GM03348 (cell line): ENCODE measurements around the gene XRCC5.
"Not testable (repeated sequence)": the region's sequence is repeated elsewhere in the genome, so short reads cannot be mapped to it uniquely, and the experiment has no call there.

ENCODE experiments used
- DNase-seq: peaks from one replicate; pipeline ENCODE4 v3.0.0; 2012; ENCODE audit warnings: low spot score

Gene XRCC5

GRCh38 chr2:216201692-216202306, 92.7 kb downstream of the XRCC5 start:
- DNase-seq = no peak

- DNase-seq = no peak
Measured at GRCh38 chr2:216202626-216203250, 93.6 kb downstream of the XRCC5 start.

GRCh38 chr2:216205486-216205885, 96.3 kb downstream of the XRCC5 start:
- no peak for DNase-seq

GRCh38 chr2:216206041-216206703, 97.0 kb downstream of the XRCC5 start:
- no peak for DNase-seq

GRCh38 chr2:216206821-216207220, 97.7 kb downstream of the XRCC5 start:
- no peak for DNase-seq

- not testable (repeated sequence) for DNase-seq
Measured at GRCh38 chr2:216208661-216209060, 99.5 kb downstream of the XRCC5 start.

GRCh38 chr2:216210701-216211540, 101.8 kb downstream of the XRCC5 start:
- DNase-seq = peak; percentile 56

- no peak for DNase-seq
Measured at GRCh38 chr2:216211614-216212145, 102.5 kb downstream of the XRCC5 start.

- no peak for DNase-seq
Measured at GRCh38 chr2:216214768-216215167, 105.6 kb downstream of the XRCC5 start.

GRCh38 chr2:216215658-216216390, 106.7 kb downstream of the XRCC5 start:
- DNase-seq = no peak

GRCh38 chr2:216216951-216217903, 108.1 kb downstream of the XRCC5 start:
- peak; percentile 59 for DNase-seq

- no peak for DNase-seq
Measured at GRCh38 chr2:216217904-216218260, 108.7 kb downstream of the XRCC5 start.

GRCh38 chr2:216219861-216220260, 110.7 kb downstream of the XRCC5 start:
- DNase-seq = no peak

- DNase-seq = no peak
Measured at GRCh38 chr2:216220976-216221375, 111.8 kb downstream of the XRCC5 start.

GRCh38 chr2:216221811-216222210, 112.7 kb downstream of the XRCC5 start:
- peak; percentile 48 for DNase-seq

GRCh38 chr2:216222650-216223352, 113.7 kb downstream of the XRCC5 start:
- DNase-seq = peak; percentile 19

- DNase-seq = no peak
Measured at GRCh38 chr2:216224388-216224787, 115.2 kb downstream of the XRCC5 start.

- no peak for DNase-seq
Measured at GRCh38 chr2:216229277-216229914, 120.2 kb downstream of the XRCC5 start.

GRCh38 chr2:216231867-216232266, 122.7 kb downstream of the XRCC5 start:
- no peak for DNase-seq
